HepG2 (cell line): ENCODE data around the gene MBTD1.

Experiments
- AGO1 ChIP-seq: fragments of 200-400 bp; formaldehyde crosslinking; IDR thresholded peaks from 2 replicates; pipeline ENCODE4 v1.6.1; 2017; ENCODE audit warnings: mild to moderate bottlenecking, low read depth, low read length, moderate library complexity; ENCODE audit not compliant: poor library complexity, severe bottlenecking
- ATF1 ChIP-seq: IDR thresholded peaks from 2 replicates; pipeline ENCODE4 v1.6.1; 2016; ENCODE audit warnings: mild to moderate bottlenecking, control low read depth
- CC2D1A ChIP-seq: sonication (generic); formaldehyde crosslinking; IDR thresholded peaks from 2 replicates; pipeline ENCODE4 v1.8.1; 2023; ENCODE audit warnings: mild to moderate bottlenecking, missing genetic modification reagents
- FOXP1 ChIP-seq, 2 experiments: fragments of 450-650 bp in 1 of 2; IDR thresholded peaks; 2 replicates each; pipeline ENCODE4 v1.6.1; 2017 to 2018; ENCODE audit warnings: antibody characterized with exemption in 1 of 2
- JUN ChIP-seq: sonication (generic); formaldehyde crosslinking; IDR thresholded peaks from 2 replicates; pipeline ENCODE4 v1.4.0; 2020; ENCODE audit warnings: mild to moderate bottlenecking, missing genetic modification reagents
- KAT8 ChIP-seq: IDR thresholded peaks from 2 replicates; pipeline ENCODE4 v1.6.1; 2016; ENCODE audit warnings: missing genetic modification reagents, missing compliant biosample characterization
- SNAPC5 ChIP-seq: sonication (generic); formaldehyde crosslinking; IDR thresholded peaks from 2 replicates; pipeline ENCODE4 v1.8.1; 2023; ENCODE audit warnings: mild to moderate bottlenecking, missing genetic modification reagents, borderline replicate concordance
- STAG1 ChIP-seq: sonication (generic); formaldehyde crosslinking; IDR thresholded peaks from 2 replicates; pipeline ENCODE4 v1.4.0; 2020; ENCODE audit warnings: missing genetic modification reagents
- TCF7 ChIP-seq: sonication (generic); IDR thresholded peaks from 2 replicates; pipeline ENCODE4 v1.6.1; 2016; ENCODE audit warnings: antibody characterized with exemption, low read depth
- ZNF253 ChIP-seq: sonication (generic); formaldehyde crosslinking; IDR thresholded peaks from 2 replicates; pipeline ENCODE4 v1.8.0; 2022; ENCODE audit warnings: mild to moderate bottlenecking, missing genetic modification reagents, borderline replicate concordance
- TF ChIP-seq, protein P1 (sequence below): IDR thresholded peaks from 2 replicates; pipeline ENCODE4 v1.6.1; 2016; ENCODE audit warnings: low read depth, control low read depth
- TF ChIP-seq, protein P2 (sequence below): sonication (generic); formaldehyde crosslinking; conservative IDR thresholded peaks from 2 replicates; pipeline ENCODE4 v1.4.0; 2020; ENCODE audit warnings: missing genetic modification reagents

GRCh38 chr17:51135956-51136355 is 123.9 kb downstream of the MBTD1 start:
- no peak for TF ChIP-seq ATF1 (CRISPR knock-in tag)
- TF ChIP-seq, protein P1, sequence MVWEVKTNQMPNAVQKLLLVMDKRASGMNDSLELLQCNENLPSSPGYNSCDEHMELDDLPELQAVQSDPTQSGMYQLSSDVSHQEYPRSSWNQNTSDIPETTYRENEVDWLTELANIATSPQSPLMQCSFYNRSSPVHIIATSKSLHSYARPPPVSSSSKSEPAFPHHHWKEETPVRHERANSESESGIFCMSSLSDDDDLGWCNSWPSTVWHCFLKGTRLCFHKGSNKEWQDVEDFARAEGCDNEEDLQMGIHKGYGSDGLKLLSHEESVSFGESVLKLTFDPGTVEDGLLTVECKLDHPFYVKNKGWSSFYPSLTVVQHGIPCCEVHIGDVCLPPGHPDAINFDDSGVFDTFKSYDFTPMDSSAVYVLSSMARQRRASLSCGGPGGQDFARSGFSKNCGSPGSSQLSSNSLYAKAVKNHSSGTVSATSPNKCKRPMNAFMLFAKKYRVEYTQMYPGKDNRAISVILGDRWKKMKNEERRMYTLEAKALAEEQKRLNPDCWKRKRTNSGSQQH, result no peak
- no peak for TF ChIP-seq AGO1
- TF ChIP-seq STAG1 (CRISPR knock-in tag), result no peak
- TF ChIP-seq SNAPC5 (CRISPR knock-in tag), result no peak
- no peak for TF ChIP-seq ZNF253 (CRISPR knock-in tag)
- no peak for TF ChIP-seq KAT8 (CRISPR knock-in tag)
- TF ChIP-seq TCF7, result no peak
- no peak for TF ChIP-seq CC2D1A (CRISPR knock-in tag)
- no peak for TF ChIP-seq FOXP1 (IDR thresholded peaks at IDR 0.05)
- TF ChIP-seq FOXP1 (CRISPR knock-in tag; IDR thresholded peaks at IDR 0.05), result no peak
- TF ChIP-seq JUN, result no peak
- TF ChIP-seq, protein P2, sequence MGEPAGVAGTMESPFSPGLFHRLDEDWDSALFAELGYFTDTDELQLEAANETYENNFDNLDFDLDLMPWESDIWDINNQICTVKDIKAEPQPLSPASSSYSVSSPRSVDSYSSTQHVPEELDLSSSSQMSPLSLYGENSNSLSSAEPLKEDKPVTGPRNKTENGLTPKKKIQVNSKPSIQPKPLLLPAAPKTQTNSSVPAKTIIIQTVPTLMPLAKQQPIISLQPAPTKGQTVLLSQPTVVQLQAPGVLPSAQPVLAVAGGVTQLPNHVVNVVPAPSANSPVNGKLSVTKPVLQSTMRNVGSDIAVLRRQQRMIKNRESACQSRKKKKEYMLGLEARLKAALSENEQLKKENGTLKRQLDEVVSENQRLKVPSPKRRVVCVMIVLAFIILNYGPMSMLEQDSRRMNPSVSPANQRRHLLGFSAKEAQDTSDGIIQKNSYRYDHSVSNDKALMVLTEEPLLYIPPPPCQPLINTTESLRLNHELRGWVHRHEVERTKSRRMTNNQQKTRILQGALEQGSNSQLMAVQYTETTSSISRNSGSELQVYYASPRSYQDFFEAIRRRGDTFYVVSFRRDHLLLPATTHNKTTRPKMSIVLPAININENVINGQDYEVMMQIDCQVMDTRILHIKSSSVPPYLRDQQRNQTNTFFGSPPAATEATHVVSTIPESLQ, result no peak
